GM21825 (cell line): ENCODE data around the gene PCDHGA7.
"Not testable (repeated sequence)": the region's sequence is repeated elsewhere in the genome, so short reads cannot be mapped to it uniquely, and the experiment has no call there.

Experiments used
- ATAC-seq: cut with Tn5 transposase; IDR thresholded peaks from one replicate; pipeline ENCODE4 v1.9.1; 2021; ENCODE audit warnings: mild to moderate bottlenecking, moderate library complexity; ENCODE audit not compliant: unreplicated experiment

The PCDHGA7 gene

GRCh38 chr5:141422742-141423291 is 40.3 kb downstream of the PCDHGA7 start:
- ATAC-seq = no peak

GRCh38 chr5:141427783-141428426 is 45.4 kb downstream of the PCDHGA7 start:
- ATAC-seq = no peak

GRCh38 chr5:141430332-141431113 is 48.0 kb downstream of the PCDHGA7 start, which contains the start of gene PCDHGA12:
Gene PCDHGA12 (plus strand): TSS chr5:141430507. CDS start chr5:141430760, 253 bp downstream.
- ATAC-seq = peak; percentile 88

- no peak for ATAC-seq
Observed at GRCh38 chr5:141431286-141431685, 48.7 kb downstream of the PCDHGA7 start.

GRCh38 chr5:141432308-141432707 is 49.8 kb downstream of the PCDHGA7 start:
- ATAC-seq = not testable (repeated sequence)

GRCh38 chr5:141432726-141433125 is 50.2 kb downstream of the PCDHGA7 start:
- ATAC-seq = not testable (repeated sequence)

- ATAC-seq = no peak
Observed at GRCh38 chr5:141434006-141434405, 51.5 kb downstream of the PCDHGA7 start.
